ENCODE results near the gene ZNF536. TPM values are rescaled to one million over a fixed set of nuclear protein-coding genes. Genes with fewer than 3 reads are reported as not detected.

ZNF536 gene
- total and polyA plus RNA-seq, 10 of the 15 experiments (the other 5 are each of a cell fraction or from before 2014, with no cell fraction given): not detected

DNA sequence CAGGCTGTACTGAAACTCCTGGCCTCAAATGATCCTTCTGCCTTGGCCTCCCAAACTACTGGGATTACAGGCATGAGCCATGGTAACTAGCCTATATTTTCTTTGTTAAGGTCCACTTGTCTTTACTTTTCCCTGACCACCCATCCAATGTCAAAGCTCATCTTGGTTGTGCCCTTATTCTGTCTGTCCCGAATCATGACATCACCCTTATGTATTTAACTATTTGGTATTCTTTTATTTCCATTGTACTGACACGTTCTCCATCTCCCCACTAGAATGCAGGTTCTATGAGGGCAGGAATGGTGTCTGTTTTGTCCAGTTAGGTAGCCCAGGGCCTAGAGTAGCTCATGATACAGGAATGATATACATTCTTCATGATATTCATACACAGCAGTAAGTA, 104.8 kb downstream of the ZNF536 start:
- ChIA-PET POLR2A (no interaction called here), CTCF (no interaction called here), RAD21 (ENCODE audit: unreplicated experiment) (no interaction called here), SMC1A (ENCODE audit: uncharacterized antibody, unreplicated experiment) (no interaction called here)
- WGBS (ENCODE audit: insufficient coverage, insufficient replicate concordance, low lambda C conversion rate, missing lambda C conversion rate): 0% methylated on average over 2 of the region's 2 CpGs
- FAIRE-seq (no peak), ATAC-seq (no peak), DNase-seq (ENCODE audit: low read depth, low spot score) (no peak)
- H3K4me2 ChIP-seq (ENCODE audit: control insufficient read depth, insufficient read depth): no peak overlapping the region
- H3K4me1 ChIP-seq (ENCODE audit: control insufficient read depth, insufficient read depth, low read length): no peaks in the 10 kb centered on the region
- no peaks in the 10 kb centered on the region for H3K36me3 ChIP-seq (ENCODE audit: control insufficient read depth in 2 of 2, insufficient read depth in 2 of 2, low read length in 1 of 2)
- no peaks in the 10 kb centered on the region; the same call in 2 of the 3 replicates for H3K9me3 ChIP-seq (replicated peaks; ENCODE audit: control insufficient read depth, insufficient read depth, low read length)
- H2AFZ ChIP-seq (ENCODE audit: control insufficient read depth, low read depth, low read length): no peak overlapping the region
- TF ChIP-seq TCF12 (IDR thresholded peaks at IDR 0.05; ENCODE audit: low read depth, low read length): no peak
- H3K79me2 ChIP-seq (ENCODE audit: control insufficient read depth, insufficient read depth, low read length): no peaks in the 10 kb centered on the region
- no peak overlapping the region for H3K27ac ChIP-seq (ENCODE audit: control insufficient read depth, insufficient read depth)
- H4K20me1 ChIP-seq (ENCODE audit: control insufficient read depth, insufficient read depth): no peaks in the 10 kb centered on the region
- intact Hi-C loops (cut with micrococcal nuclease; ENCODE audit: unreplicated experiment): no loop called here
- in situ Hi-C loops (cut with MboI): no loop called here
- no peak overlapping the region for H3K4me3 ChIP-seq
- no peak overlapping the region for H3K9ac ChIP-seq (ENCODE audit: control insufficient read depth, insufficient read depth, low read length)
- no TSS peak for BruUV-seq (replicated peaks)
- H3K27me3 ChIP-seq (replicated peaks in 1 of 2; ENCODE audit: control insufficient read depth in 2 of 2, insufficient read depth in 2 of 2, low read length in 1 of 2): no peaks in the 10 kb centered on the region

- Histone ChIP-seq H3K36me3 (ENCODE audit: control insufficient read depth in 2 of 2, insufficient read depth in 2 of 2, low read length in 1 of 2) (no peaks in the 10 kb centered on the region), H3K4me1 (ENCODE audit: control insufficient read depth, insufficient read depth, low read length) (no peaks in the 10 kb centered on the region), H3K4me2 (ENCODE audit: control insufficient read depth, insufficient read depth) (no peak overlapping the region), H4K20me1 (ENCODE audit: control insufficient read depth, insufficient read depth) (no peaks in the 10 kb centered on the region), H3K79me2 (ENCODE audit: control insufficient read depth, insufficient read depth, low read length) (no peaks in the 10 kb centered on the region), H3K27me3 (replicated peaks in 1 of 2; ENCODE audit: control insufficient read depth in 2 of 2, insufficient read depth in 2 of 2, low read length in 1 of 2) (no peaks in the 10 kb centered on the region), H3K9ac (ENCODE audit: control insufficient read depth, insufficient read depth, low read length) (no peak overlapping the region), H2AFZ (ENCODE audit: control insufficient read depth, low read depth, low read length) (no peak overlapping the region), H3K9me3 (replicated peaks; ENCODE audit: control insufficient read depth, insufficient read depth, low read length) (no peaks in the 10 kb centered on the region; the same call in 2 of the 3 replicates), H3K4me3 (no peak overlapping the region), H3K27ac (ENCODE audit: control insufficient read depth, insufficient read depth) (no peak overlapping the region)
- ATAC-seq: no peak
- WGBS (ENCODE audit: insufficient coverage, insufficient replicate concordance, low lambda C conversion rate, missing lambda C conversion rate): 10% methylated on average over 7 of the region's 7 CpGs
- intact Hi-C loops (cut with micrococcal nuclease; ENCODE audit: unreplicated experiment): no loop called here
- RAD21 ChIA-PET (ENCODE audit: unreplicated experiment): no interaction called here
- no peak for TF ChIP-seq KAT2A (conservative IDR thresholded peaks at IDR 0.05; ENCODE audit: control insufficient read depth, low read depth, low read length)
- no peak for TF ChIP-seq DPF2 (IDR thresholded peaks at IDR 0.05)
- TF ChIP-seq, protein P1, sequence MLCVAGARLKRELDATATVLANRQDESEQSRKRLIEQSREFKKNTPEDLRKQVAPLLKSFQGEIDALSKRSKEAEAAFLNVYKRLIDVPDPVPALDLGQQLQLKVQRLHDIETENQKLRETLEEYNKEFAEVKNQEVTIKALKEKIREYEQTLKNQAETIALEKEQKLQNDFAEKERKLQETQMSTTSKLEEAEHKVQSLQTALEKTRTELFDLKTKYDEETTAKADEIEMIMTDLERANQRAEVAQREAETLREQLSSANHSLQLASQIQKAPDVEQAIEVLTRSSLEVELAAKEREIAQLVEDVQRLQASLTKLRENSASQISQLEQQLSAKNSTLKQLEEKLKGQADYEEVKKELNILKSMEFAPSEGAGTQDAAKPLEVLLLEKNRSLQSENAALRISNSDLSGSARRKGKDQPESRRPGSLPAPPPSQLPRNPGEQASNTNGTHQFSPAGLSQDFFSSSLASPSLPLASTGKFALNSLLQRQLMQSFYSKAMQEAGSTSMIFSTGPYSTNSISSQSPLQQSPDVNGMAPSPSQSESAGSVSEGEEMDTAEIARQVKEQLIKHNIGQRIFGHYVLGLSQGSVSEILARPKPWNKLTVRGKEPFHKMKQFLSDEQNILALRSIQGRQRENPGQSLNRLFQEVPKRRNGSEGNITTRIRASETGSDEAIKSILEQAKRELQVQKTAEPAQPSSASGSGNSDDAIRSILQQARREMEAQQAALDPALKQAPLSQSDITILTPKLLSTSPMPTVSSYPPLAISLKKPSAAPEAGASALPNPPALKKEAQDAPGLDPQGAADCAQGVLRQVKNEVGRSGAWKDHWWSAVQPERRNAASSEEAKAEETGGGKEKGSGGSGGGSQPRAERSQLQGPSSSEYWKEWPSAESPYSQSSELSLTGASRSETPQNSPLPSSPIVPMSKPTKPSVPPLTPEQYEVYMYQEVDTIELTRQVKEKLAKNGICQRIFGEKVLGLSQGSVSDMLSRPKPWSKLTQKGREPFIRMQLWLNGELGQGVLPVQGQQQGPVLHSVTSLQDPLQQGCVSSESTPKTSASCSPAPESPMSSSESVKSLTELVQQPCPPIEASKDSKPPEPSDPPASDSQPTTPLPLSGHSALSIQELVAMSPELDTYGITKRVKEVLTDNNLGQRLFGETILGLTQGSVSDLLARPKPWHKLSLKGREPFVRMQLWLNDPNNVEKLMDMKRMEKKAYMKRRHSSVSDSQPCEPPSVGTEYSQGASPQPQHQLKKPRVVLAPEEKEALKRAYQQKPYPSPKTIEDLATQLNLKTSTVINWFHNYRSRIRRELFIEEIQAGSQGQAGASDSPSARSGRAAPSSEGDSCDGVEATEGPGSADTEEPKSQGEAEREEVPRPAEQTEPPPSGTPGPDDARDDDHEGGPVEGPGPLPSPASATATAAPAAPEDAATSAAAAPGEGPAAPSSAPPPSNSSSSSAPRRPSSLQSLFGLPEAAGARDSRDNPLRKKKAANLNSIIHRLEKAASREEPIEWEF (IDR thresholded peaks at IDR 0.05; ENCODE audit: insufficient replicate concordance, low read depth, low read length): no peak
- no peak for TF ChIP-seq SMC3 (IDR thresholded peaks at IDR 0.05; ENCODE audit: borderline replicate concordance, low read length)
- TF ChIP-seq IRF3 (IDR thresholded peaks at IDR 0.05): no peak
- no peak for TF ChIP-seq STAT1 (conservative IDR thresholded peaks at IDR 0.05)
- TF ChIP-seq ASH2L (IDR thresholded peaks at IDR 0.05; ENCODE audit: borderline replicate concordance, low read depth): no peak
- TF ChIP-seq CEBPB (IDR thresholded peaks at IDR 0.05; ENCODE audit: borderline replicate concordance in 1 of 2, low read depth in 2 of 2, low read length in 2 of 2): no peak
- no peak for TF ChIP-seq RAD21 (IDR thresholded peaks at IDR 0.05; ENCODE audit: insufficient read depth, low read depth, low read length)
- in situ Hi-C loops (cut with MboI): no loop called here
- BruUV-seq (replicated peaks): no TSS peak
- FAIRE-seq: no peak
- DNase-seq (ENCODE audit: low read depth, low spot score): no peak
- SMC1A ChIA-PET (ENCODE audit: uncharacterized antibody, unreplicated experiment): no interaction called here
- CTCF ChIA-PET: no interaction called here
- POLR2A ChIA-PET: no interaction called here
These were observed 107.0 kb downstream of the ZNF536 start for GRCh38 chr19:30479231-30479630.
